HG03103 (cell line): ENCODE data around the gene SP6.
A peak's percentile ranks its signal among the peaks of the same experiment; 100 is the strongest.

Experiments used
- ATAC-seq: cut with Tn5 transposase; IDR thresholded peaks from one replicate; pipeline ENCODE4 v1.9.1; 2021; ENCODE audit warnings: low read depth; ENCODE audit not compliant: unreplicated experiment

SP6 gene

GRCh38 chr17:47838636-47839035 is 12.3 kb downstream of the SP6 start:
- ATAC-seq: no peak

- ATAC-seq: no peak
Measured at GRCh38 chr17:47837401-47838039, 13.4 kb downstream of the SP6 start.

GRCh38 chr17:47836601-47837000 is 14.4 kb downstream of the SP6 start:
- ATAC-seq: no peak

- ATAC-seq: no peak
Measured at GRCh38 chr17:47834756-47835155, 16.2 kb downstream of the SP6 start.

GRCh38 chr17:47831934-47832327 is 19.0 kb downstream of the SP6 start:
- ATAC-seq: no peak

GRCh38 chr17:47831003-47831933 is 19.7 kb downstream of the SP6 start, which contains the start of the genes LRRC46 and MRPL10:
TSS of gene LRRC46 (plus strand) at chr17:47831670. CDS start at chr17:47831990, 320 bp downstream.
TSS of gene MRPL10 (minus strand) at chr17:47831541. CDS start at chr17:47831511, 30 bp downstream.
- peak; percentile 83 for ATAC-seq

- ATAC-seq: no peak
Measured at GRCh38 chr17:47830396-47831002, 20.5 kb downstream of the SP6 start.

- ATAC-seq: no peak
Measured at GRCh38 chr17:47829870-47830269, 21.1 kb downstream of the SP6 start.

GRCh38 chr17:47823519-47823918 is 27.4 kb downstream of the SP6 start:
- ATAC-seq: no peak

- ATAC-seq: no peak
Measured at GRCh38 chr17:47822785-47823184, 28.2 kb downstream of the SP6 start.

- no peak for ATAC-seq
Measured at GRCh38 chr17:47821424-47822391, 29.3 kb downstream of the SP6 start, which contains the start of gene OSBPL7. TSS of gene OSBPL7 (minus strand) at chr17:47821794. CDS start at chr17:47820278, 1,516 bp downstream.

- ATAC-seq: no peak
Measured at GRCh38 chr17:47821031-47821423, 29.9 kb downstream of the SP6 start.

GRCh38 chr17:47820033-47820789 is 30.8 kb downstream of the SP6 start:
- no peak for ATAC-seq

GRCh38 chr17:47819475-47819874 is 31.5 kb downstream of the SP6 start:
- no peak for ATAC-seq

GRCh38 chr17:47818002-47818695 is 32.8 kb downstream of the SP6 start:
- ATAC-seq: no peak

- ATAC-seq: no peak
Measured at GRCh38 chr17:47816947-47817346, 34.0 kb downstream of the SP6 start.

GRCh38 chr17:47816111-47816735 is 34.7 kb downstream of the SP6 start:
- no peak for ATAC-seq
